Measurements from ENCODE around the gene MLN.

Gene MLN

GRCh38 chr6:33783781-33784520 lies 19.9 kb downstream of the MLN start:
- peaks cover 64% of the 10 kb centered on the region for H3K36me3 ChIP-seq (ENCODE audit: insufficient read depth, low read length)
- H3K27me3 ChIP-seq (ENCODE audit: control insufficient read depth in 1 of 2, insufficient read depth in 2 of 2, low read length in 2 of 2) = no peaks in the 10 kb centered on the region
- H3K9ac ChIP-seq (ENCODE audit: low read length) = no peak overlapping the region
- H3K9me3 ChIP-seq (ENCODE audit: low read length) = no peaks in the 10 kb centered on the region
- H3K4me3 ChIP-seq (ENCODE audit: low read depth in 1 of 2, low read length in 2 of 2) = no peak overlapping the region
- peaks cover 34% of the 10 kb centered on the region for H3K4me1 ChIP-seq (ENCODE audit: insufficient read depth, low read length)
- H3K27ac ChIP-seq (ENCODE audit: low read depth, low read length) = no peak overlapping the region

- H3K27ac ChIP-seq (ENCODE audit: low read depth, low read length) = no peak overlapping the region
- H3K27me3 ChIP-seq (ENCODE audit: control insufficient read depth in 1 of 2, insufficient read depth in 2 of 2, low read length in 2 of 2) = no peaks in the 10 kb centered on the region
- H3K4me3 ChIP-seq (ENCODE audit: low read depth in 1 of 2, low read length in 2 of 2) = no peak overlapping the region
- H3K4me1 ChIP-seq (ENCODE audit: insufficient read depth, low read length) = peaks cover 29% of the 10 kb centered on the region
- no peak overlapping the region for H3K9ac ChIP-seq (ENCODE audit: low read length)
- H3K36me3 ChIP-seq (ENCODE audit: insufficient read depth, low read length) = peaks cover 78% of the 10 kb centered on the region
- H3K9me3 ChIP-seq (ENCODE audit: low read length) = no peaks in the 10 kb centered on the region
Observed at GRCh38 chr6:33782561-33782960, 21.2 kb downstream of the MLN start.

DNA sequence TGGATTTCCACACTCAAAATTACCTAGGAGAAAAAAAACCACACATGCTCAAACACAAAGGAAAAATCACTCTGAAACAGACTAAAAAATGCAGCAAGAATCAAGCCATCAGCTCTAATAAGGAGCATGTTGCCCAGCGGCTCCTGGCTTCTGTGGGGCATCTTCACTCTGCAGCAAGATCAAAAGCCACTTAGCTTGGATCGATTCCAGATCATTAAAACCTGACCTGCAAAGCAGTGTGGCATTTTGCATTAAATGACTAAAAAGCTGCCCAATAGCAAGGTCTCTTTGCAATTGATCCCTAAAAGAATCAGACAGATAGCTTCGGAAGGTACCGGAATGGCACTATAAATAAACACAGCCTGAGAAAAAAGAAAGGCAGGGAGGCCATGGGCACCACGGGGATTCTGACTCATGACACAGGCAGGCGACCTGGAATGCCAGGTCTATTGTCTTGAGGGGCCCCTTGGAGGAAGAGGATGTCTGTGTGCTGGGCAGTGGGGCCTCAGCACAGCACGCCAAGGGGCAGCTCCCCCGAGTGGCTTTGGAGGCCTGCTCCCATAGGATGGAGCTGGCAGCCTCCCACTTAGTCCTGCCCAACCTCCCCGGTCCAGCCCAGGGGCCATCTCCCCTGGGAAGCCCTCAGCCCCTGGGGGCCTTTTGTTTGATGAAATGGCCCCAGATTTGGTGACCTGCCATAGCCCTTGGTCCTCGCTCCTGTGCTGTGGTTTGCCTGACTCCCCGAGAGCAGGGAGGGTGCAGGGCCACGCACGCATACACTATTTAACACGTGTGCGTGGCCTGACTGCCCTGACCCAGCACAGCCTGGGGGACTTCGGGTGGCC lies 22.4 kb downstream of the MLN start:
- no peak overlapping the region for H3K4me3 ChIP-seq (ENCODE audit: low read depth in 1 of 2, low read length in 2 of 2)
- no peaks in the 10 kb centered on the region for H3K9me3 ChIP-seq (ENCODE audit: low read length)
- peaks cover 87% of the 10 kb centered on the region for H3K36me3 ChIP-seq (ENCODE audit: insufficient read depth, low read length)
- peaks cover 17% of the 10 kb centered on the region for H3K4me1 ChIP-seq (ENCODE audit: insufficient read depth, low read length)
- no peaks in the 10 kb centered on the region for H3K27me3 ChIP-seq (ENCODE audit: control insufficient read depth in 1 of 2, insufficient read depth in 2 of 2, low read length in 2 of 2)
- no peak overlapping the region for H3K27ac ChIP-seq (ENCODE audit: low read depth, low read length)
- no peak overlapping the region for H3K9ac ChIP-seq (ENCODE audit: low read length)

GRCh38 chr6:33779895-33780294 lies 23.9 kb downstream of the MLN start:
- Histone ChIP-seq H3K27me3 (ENCODE audit: control insufficient read depth in 1 of 2, insufficient read depth in 2 of 2, low read length in 2 of 2) (no peaks in the 10 kb centered on the region), H3K36me3 (ENCODE audit: insufficient read depth, low read length) (peaks cover 89% of the 10 kb centered on the region), H3K4me1 (ENCODE audit: insufficient read depth, low read length) (peaks cover 3% of the 10 kb centered on the region), H3K9ac (ENCODE audit: low read length) (no peak overlapping the region), H3K9me3 (ENCODE audit: low read length) (no peaks in the 10 kb centered on the region), H3K27ac (ENCODE audit: low read depth, low read length) (no peak overlapping the region), H3K4me3 (ENCODE audit: low read depth in 1 of 2, low read length in 2 of 2) (no peak overlapping the region)

- Histone ChIP-seq H3K4me1 (ENCODE audit: insufficient read depth, low read length) (no peaks in the 10 kb centered on the region), H3K36me3 (ENCODE audit: insufficient read depth, low read length) (peaks cover 95% of the 10 kb centered on the region), H3K4me3 (ENCODE audit: low read depth in 1 of 2, low read length in 2 of 2) (no peak overlapping the region), H3K27me3 (ENCODE audit: control insufficient read depth in 1 of 2, insufficient read depth in 2 of 2, low read length in 2 of 2) (no peaks in the 10 kb centered on the region), H3K27ac (ENCODE audit: low read depth, low read length) (no peak overlapping the region), H3K9me3 (ENCODE audit: low read length) (no peaks in the 10 kb centered on the region), H3K9ac (ENCODE audit: low read length) (no peak overlapping the region)
Observed at GRCh38 chr6:33779290-33779689, 24.5 kb downstream of the MLN start.

DNA sequence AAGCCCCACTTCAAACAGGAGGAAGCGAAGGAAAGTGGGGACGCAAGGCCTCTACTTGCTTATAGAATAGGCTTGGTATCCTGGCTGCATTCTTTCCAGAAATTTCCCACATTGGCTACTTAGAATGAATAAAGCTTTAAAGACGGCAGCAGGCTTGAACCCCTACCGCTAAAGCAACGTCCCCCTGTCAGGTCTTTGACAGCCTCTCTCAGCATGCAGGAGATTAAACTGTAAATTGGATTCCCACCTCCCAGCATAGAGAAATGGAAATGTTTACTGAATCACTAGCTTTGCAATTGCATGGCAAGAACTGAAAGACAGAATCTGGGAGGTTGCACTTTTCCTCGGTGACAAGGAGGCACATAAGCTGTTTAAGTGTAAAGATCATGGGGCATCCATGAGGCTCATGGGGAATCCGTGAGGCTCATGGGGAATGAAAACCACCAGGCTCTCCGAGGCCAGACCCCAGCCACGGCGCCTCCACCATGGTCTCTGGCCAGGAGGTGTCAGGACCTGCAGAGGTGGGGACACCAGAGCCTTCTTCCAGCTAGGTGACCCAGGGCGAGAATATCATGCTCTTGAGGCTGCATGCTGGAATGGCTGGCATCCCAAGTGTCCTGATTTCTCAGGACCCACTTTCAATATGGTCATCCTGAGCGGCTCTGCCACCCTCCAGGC lies 25.2 kb downstream of the MLN start:
- H3K27ac ChIP-seq (ENCODE audit: low read depth, low read length) = no peak overlapping the region
- H3K36me3 ChIP-seq (ENCODE audit: insufficient read depth, low read length) = peaks cover 94% of the 10 kb centered on the region
- no peaks in the 10 kb centered on the region for H3K4me1 ChIP-seq (ENCODE audit: insufficient read depth, low read length)
- H3K9me3 ChIP-seq (ENCODE audit: low read length) = no peaks in the 10 kb centered on the region
- H3K9ac ChIP-seq (ENCODE audit: low read length) = no peak overlapping the region
- H3K27me3 ChIP-seq (ENCODE audit: control insufficient read depth in 1 of 2, insufficient read depth in 2 of 2, low read length in 2 of 2) = no peaks in the 10 kb centered on the region
- H3K4me3 ChIP-seq (ENCODE audit: low read depth in 1 of 2, low read length in 2 of 2) = no peak overlapping the region

- no peaks in the 10 kb centered on the region for H3K4me1 ChIP-seq (ENCODE audit: insufficient read depth, low read length)
- no peak overlapping the region for H3K4me3 ChIP-seq (ENCODE audit: low read depth in 1 of 2, low read length in 2 of 2)
- no peaks in the 10 kb centered on the region for H3K9me3 ChIP-seq (ENCODE audit: low read length)
- H3K36me3 ChIP-seq (ENCODE audit: insufficient read depth, low read length) = peaks cover 94% of the 10 kb centered on the region
- no peak overlapping the region for H3K9ac ChIP-seq (ENCODE audit: low read length)
- no peak overlapping the region for H3K27ac ChIP-seq (ENCODE audit: low read depth, low read length)
- no peaks in the 10 kb centered on the region for H3K27me3 ChIP-seq (ENCODE audit: control insufficient read depth in 1 of 2, insufficient read depth in 2 of 2, low read length in 2 of 2)
Observed at GRCh38 chr6:33777398-33778388, 26.1 kb downstream of the MLN start.

- Histone ChIP-seq H3K9ac (ENCODE audit: low read length) (no peak overlapping the region), H3K9me3 (ENCODE audit: low read length) (no peaks in the 10 kb centered on the region), H3K4me3 (ENCODE audit: low read depth in 1 of 2, low read length in 2 of 2) (no peak overlapping the region), H3K4me1 (ENCODE audit: insufficient read depth, low read length) (peaks cover 9% of the 10 kb centered on the region), H3K27me3 (ENCODE audit: control insufficient read depth in 1 of 2, insufficient read depth in 2 of 2, low read length in 2 of 2) (no peaks in the 10 kb centered on the region), H3K27ac (ENCODE audit: low read depth, low read length) (no peak overlapping the region), H3K36me3 (ENCODE audit: insufficient read depth, low read length) (peaks cover 92% of the 10 kb centered on the region)
Observed at GRCh38 chr6:33776764-33777163, 27.0 kb downstream of the MLN start.

DNA sequence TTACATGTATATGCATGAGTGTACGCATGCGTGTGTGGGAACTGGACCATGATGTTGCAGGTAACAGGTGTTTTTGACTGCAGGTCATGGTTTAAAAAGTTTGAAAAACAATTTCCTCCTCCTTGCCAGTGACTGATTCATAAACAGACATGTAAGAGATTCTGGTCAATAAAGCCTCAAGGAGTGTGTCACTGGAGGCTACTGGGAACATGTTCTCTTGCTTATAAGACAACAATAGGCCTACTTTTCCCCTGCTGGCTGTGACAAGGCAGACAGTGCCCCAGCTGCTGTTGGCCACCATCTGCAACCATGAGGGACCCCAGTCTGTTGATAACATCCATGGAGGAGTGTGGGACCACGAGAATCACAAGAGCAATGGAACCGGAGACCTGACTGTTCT lies 27.6 kb downstream of the MLN start:
- Histone ChIP-seq H3K36me3 (ENCODE audit: insufficient read depth, low read length) (peaks cover 90% of the 10 kb centered on the region), H3K4me3 (ENCODE audit: low read depth in 1 of 2, low read length in 2 of 2) (no peak overlapping the region), H3K27me3 (ENCODE audit: control insufficient read depth in 1 of 2, insufficient read depth in 2 of 2, low read length in 2 of 2) (no peaks in the 10 kb centered on the region), H3K27ac (ENCODE audit: low read depth, low read length) (no peak overlapping the region), H3K4me1 (ENCODE audit: insufficient read depth, low read length) (peaks cover 14% of the 10 kb centered on the region), H3K9me3 (ENCODE audit: low read length) (no peaks in the 10 kb centered on the region), H3K9ac (ENCODE audit: low read length) (no peak overlapping the region)

GRCh38 chr6:33774774-33775173 lies 29.0 kb downstream of the MLN start:
- no peak overlapping the region for H3K27ac ChIP-seq (ENCODE audit: low read depth, low read length)
- H3K9ac ChIP-seq (ENCODE audit: low read length) = no peak overlapping the region
- H3K9me3 ChIP-seq (ENCODE audit: low read length) = no peaks in the 10 kb centered on the region
- no peak overlapping the region for H3K4me3 ChIP-seq (ENCODE audit: low read depth in 1 of 2, low read length in 2 of 2)
- H3K4me1 ChIP-seq (ENCODE audit: insufficient read depth, low read length) = peaks cover 28% of the 10 kb centered on the region
- no peaks in the 10 kb centered on the region for H3K27me3 ChIP-seq (ENCODE audit: control insufficient read depth in 1 of 2, insufficient read depth in 2 of 2, low read length in 2 of 2)
- H3K36me3 ChIP-seq (ENCODE audit: insufficient read depth, low read length) = peaks cover 76% of the 10 kb centered on the region

Data from muscle layer of colon (tissue), 2 donors.